Measurements from ENCODE around the gene RSBN1. TPM values are rescaled to one million over a fixed set of nuclear protein-coding genes. Genes with fewer than 3 reads are reported as not detected.

Gene RSBN1
- total and polyA plus RNA-seq, 2 experiments from 2014 or later: 15.4 to 17.4 TPM

DNA sequence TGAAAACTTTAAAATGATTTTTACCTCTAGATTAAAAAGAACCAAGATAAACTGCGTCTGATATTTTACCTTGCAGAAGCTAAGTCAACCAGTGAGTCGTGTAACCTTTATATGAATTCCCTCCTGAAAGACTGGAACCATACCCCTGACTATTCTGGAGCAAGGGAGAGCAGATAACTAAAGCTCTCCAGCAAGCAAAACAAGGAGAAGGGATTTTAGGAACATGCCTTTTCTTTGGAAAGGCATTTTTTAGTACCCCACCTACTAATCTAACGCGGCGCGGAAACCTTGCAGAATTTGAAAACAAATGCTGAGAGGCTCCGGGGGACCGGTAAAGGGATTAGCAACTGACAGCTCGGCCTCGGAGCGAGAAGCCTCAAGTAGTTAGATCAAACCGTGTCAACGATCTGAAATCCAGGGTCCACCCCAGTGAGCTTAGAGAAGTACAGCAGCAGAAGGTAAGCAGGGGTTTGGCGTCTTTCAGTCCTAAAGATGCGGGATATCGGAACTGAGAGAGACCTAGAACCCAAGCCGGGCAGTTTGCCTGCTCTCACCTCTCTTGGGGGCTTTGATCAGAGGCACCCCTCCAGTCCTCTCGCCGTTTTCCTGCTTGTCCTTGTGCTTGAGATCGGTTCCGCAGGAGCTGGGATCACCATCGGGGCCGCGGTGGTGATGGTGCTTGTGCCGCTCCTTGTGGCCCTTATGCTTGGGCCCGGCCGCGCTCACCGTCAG, 954 bp downstream of the RSBN1 start (continued):
- TF ChIP-seq, protein P1, sequence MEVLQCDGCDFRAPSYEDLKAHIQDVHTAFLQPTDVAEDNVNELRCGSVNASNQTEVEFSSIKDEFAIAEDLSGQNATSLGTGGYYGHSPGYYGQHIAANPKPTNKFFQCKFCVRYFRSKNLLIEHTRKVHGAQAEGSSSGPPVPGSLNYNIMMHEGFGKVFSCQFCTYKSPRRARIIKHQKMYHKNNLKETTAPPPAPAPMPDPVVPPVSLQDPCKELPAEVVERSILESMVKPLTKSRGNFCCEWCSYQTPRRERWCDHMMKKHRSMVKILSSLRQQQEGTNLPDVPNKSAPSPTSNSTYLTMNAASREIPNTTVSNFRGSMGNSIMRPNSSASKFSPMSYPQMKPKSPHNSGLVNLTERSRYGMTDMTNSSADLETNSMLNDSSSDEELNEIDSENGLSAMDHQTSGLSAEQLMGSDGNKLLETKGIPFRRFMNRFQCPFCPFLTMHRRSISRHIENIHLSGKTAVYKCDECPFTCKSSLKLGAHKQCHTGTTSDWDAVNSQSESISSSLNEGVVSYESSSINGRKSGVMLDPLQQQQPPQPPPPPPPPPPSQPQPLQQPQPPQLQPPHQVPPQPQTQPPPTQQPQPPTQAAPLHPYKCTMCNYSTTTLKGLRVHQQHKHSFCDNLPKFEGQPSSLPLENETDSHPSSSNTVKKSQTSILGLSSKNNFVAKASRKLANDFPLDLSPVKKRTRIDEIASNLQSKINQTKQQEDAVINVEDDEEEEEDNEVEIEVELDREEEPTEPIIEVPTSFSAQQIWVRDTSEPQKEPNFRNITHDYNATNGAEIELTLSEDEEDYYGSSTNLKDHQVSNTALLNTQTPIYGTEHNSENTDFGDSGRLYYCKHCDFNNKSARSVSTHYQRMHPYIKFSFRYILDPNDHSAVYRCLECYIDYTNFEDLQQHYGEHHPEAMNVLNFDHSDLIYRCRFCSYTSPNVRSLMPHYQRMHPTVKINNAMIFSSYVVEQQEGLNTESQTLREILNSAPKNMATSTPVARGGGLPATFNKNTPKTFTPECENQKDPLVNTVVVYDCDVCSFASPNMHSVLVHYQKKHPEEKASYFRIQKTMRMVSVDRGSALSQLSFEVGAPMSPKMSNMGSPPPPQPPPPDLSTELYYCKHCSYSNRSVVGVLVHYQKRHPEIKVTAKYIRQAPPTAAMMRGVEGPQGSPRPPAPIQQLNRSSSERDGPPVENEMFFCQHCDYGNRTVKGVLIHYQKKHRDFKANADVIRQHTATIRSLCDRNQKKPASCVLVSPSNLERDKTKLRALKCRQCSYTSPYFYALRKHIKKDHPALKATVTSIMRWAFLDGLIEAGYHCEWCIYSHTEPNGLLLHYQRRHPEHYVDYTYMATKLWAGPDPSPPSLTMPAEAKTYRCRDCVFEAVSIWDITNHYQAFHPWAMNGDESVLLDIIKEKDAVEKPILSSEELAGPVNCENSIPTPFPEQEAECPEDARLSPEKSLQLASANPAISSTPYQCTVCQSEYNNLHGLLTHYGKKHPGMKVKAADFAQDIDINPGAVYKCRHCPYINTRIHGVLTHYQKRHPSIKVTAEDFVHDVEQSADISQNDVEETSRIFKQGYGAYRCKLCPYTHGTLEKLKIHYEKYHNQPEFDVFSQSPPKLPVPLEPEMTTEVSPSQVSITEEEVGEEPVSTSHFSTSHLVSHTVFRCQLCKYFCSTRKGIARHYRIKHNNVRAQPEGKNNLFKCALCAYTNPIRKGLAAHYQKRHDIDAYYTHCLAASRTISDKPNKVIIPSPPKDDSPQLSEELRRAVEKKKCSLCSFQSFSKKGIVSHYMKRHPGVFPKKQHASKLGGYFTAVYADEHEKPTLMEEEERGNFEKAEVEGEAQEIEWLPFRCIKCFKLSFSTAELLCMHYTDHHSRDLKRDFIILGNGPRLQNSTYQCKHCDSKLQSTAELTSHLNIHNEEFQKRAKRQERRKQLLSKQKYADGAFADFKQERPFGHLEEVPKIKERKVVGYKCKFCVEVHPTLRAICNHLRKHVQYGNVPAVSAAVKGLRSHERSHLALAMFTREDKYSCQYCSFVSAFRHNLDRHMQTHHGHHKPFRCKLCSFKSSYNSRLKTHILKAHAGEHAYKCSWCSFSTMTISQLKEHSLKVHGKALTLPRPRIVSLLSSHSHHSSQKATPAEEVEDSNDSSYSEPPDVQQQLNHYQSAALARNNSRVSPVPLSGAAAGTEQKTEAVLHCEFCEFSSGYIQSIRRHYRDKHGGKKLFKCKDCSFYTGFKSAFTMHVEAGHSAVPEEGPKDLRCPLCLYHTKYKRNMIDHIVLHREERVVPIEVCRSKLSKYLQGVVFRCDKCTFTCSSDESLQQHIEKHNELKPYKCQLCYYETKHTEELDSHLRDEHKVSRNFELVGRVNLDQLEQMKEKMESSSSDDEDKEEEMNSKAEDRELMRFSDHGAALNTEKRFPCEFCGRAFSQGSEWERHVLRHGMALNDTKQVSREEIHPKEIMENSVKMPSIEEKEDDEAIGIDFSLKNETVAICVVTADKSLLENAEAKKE (CRISPR knock-in tag; IDR thresholded peaks at IDR 0.05): no peak
- no peak for TF ChIP-seq ZNF114 (CRISPR knock-in tag; IDR thresholded peaks at IDR 0.05)

DNA sequence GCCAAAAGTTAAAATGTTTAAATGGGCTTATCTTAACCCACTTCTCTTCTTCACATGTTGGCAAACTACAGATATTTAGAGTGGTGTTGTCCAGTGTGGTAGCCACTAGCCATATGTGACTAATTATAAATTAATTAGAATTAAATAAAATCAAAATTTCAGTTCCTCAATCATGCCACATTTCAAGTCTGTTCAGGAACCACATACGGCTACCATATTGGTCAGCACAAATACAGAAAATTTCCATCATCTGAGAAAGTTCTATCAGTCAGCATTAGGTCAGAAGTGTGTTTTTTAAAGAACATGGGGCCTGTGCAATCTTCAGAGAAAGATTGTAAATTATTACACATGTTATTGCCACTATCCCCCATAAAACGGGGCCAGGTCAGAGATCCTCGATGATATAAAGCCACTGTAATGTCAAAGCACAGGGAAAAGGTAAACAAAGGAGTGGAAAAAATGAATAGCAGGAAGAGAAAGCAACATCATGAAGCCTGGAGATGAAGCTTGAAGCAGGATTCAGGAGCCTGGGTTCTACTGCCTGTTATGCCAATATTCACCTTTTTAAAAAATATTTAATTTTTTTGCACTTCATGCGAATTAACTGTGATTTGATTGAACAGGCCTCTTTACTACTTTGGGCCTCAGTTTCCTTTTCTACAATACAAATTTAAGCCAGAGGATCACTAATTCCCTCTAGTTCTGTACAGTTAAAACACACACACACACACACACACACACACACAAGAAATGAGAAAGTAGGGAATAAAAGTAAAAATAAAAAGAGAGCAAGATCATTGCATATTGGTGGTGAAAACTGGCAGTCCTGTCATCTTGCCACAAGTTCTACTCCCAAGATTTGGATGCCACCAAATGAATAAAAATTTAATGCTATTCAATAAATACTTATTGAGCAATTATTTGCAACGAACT, 2.3 kb downstream of the RSBN1 start:
- peak overlapping the region; percentile 72 for H3K4me3 ChIP-seq
- Mint-ChIP-seq H3K27ac (no peak overlapping the region), H3K27me3 (ENCODE audit: insufficient read depth, low read depth, poor library complexity) (peaks cover 10% of the 10 kb centered on the region), H3K4me3 (peak overlapping the region; percentile 98), H3K4me1 (peaks cover 13% of the 10 kb centered on the region), H3K9me3 (no peaks in the 10 kb centered on the region), H3K36me3 (ENCODE audit: low read depth) (peaks cover 7% of the 10 kb centered on the region; the same call in 2 of the 3 replicates)
- ATAC-seq: no peak
- H3K27ac ChIP-seq (ENCODE audit: low read depth): no peak overlapping the region
- no peaks in the 10 kb centered on the region for H3K36me3 ChIP-seq (ENCODE audit: insufficient read depth)
- H3K4me2 ChIP-seq: peak overlapping the region; percentile 83
- H2AFZ ChIP-seq: no peak overlapping the region
- H3K27me3 ChIP-seq (ENCODE audit: insufficient read depth): no peaks in the 10 kb centered on the region
- no peak for DNase-seq (ENCODE audit: low spot score)
- H4K20me1 ChIP-seq (replicated peaks; ENCODE audit: insufficient read depth): peaks cover 22% of the 10 kb centered on the region; the same call in 1 of the 2 replicates
- peaks cover 11% of the 10 kb centered on the region; the same call in 1 of the 2 replicates for H3K4me1 ChIP-seq (ENCODE audit: insufficient read depth)
- H3F3A ChIP-seq (replicated peaks; ENCODE audit: low read depth): no peaks in the 10 kb centered on the region
- H3K9me2 ChIP-seq (ENCODE audit: insufficient read depth): no peaks in the 10 kb centered on the region
- peaks cover 67% of the 10 kb centered on the region for H3K79me2 ChIP-seq (replicated peaks; ENCODE audit: insufficient read depth)
- TF ChIP-seq ZNF114 (CRISPR knock-in tag; IDR thresholded peaks at IDR 0.05) (no peak), ZNF331 (CRISPR knock-in tag; IDR thresholded peaks at IDR 0.05; ENCODE audit: low read depth) (no peak), NANOG (IDR thresholded peaks at IDR 0.05; ENCODE audit: borderline replicate concordance) (no peak), JUNB (IDR thresholded peaks at IDR 0.05; ENCODE audit: unreplicated experiment) (no peak), EZH2phosphoT487 (IDR thresholded peaks at IDR 0.05; ENCODE audit: unreplicated experiment) (no peak), EZH2 (IDR thresholded peaks at IDR 0.05; ENCODE audit: low read depth, unreplicated experiment) (no peak)
- TF ChIP-seq, protein P2, sequence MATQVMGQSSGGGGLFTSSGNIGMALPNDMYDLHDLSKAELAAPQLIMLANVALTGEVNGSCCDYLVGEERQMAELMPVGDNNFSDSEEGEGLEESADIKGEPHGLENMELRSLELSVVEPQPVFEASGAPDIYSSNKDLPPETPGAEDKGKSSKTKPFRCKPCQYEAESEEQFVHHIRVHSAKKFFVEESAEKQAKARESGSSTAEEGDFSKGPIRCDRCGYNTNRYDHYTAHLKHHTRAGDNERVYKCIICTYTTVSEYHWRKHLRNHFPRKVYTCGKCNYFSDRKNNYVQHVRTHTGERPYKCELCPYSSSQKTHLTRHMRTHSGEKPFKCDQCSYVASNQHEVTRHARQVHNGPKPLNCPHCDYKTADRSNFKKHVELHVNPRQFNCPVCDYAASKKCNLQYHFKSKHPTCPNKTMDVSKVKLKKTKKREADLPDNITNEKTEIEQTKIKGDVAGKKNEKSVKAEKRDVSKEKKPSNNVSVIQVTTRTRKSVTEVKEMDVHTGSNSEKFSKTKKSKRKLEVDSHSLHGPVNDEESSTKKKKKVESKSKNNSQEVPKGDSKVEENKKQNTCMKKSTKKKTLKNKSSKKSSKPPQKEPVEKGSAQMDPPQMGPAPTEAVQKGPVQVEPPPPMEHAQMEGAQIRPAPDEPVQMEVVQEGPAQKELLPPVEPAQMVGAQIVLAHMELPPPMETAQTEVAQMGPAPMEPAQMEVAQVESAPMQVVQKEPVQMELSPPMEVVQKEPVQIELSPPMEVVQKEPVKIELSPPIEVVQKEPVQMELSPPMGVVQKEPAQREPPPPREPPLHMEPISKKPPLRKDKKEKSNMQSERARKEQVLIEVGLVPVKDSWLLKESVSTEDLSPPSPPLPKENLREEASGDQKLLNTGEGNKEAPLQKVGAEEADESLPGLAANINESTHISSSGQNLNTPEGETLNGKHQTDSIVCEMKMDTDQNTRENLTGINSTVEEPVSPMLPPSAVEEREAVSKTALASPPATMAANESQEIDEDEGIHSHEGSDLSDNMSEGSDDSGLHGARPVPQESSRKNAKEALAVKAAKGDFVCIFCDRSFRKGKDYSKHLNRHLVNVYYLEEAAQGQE (IDR thresholded peaks at IDR 0.05; ENCODE audit: unreplicated experiment): no peak
